HepG2 (cell line): ENCODE data around the gene XRCC1. TPM values are rescaled to one million over a fixed set of nuclear protein-coding genes. Genes with fewer than 3 reads are reported as not detected.
A peak's percentile ranks its signal among the peaks of the same experiment; 100 is the strongest.

ENCODE experiments used
- CHD4 ChIP-seq: fragments of 200-600 bp; sonication (generic); IDR thresholded peaks from 2 replicates; pipeline ENCODE4 v1.7.0; 2017; ENCODE audit warnings: mild to moderate bottlenecking, low read length, borderline replicate concordance
- FIP1L1 ChIP-seq: fragments of 200-400 bp; formaldehyde crosslinking; IDR thresholded peaks from 2 replicates; pipeline ENCODE4 v1.6.1; 2018; ENCODE audit warnings: low read depth, mild to moderate bottlenecking, low read length, moderate library complexity, borderline replicate concordance; ENCODE audit not compliant: insufficient read depth
- GABPA ChIP-seq, 2 experiments: IDR thresholded peaks; 2 replicates each; pipeline ENCODE4 v1.6.1; 2011 to 2016; ENCODE audit warnings: low read depth in 2 of 2, low read length in 1 of 2, missing biosample characterization in 1 of 2, missing genetic modification characterization in 1 of 2
- GFI1 ChIP-seq: sonication (generic); formaldehyde crosslinking; IDR thresholded peaks from 2 replicates; pipeline ENCODE4 v1.5.0; 2020; ENCODE audit warnings: missing genetic modification reagents, mild to moderate bottlenecking, borderline replicate concordance
- HOXA3 ChIP-seq: sonication (generic); formaldehyde crosslinking; IDR thresholded peaks from 2 replicates; pipeline ENCODE4 v1.5.0; 2020; ENCODE audit warnings: missing genetic modification reagents
- SIN3B ChIP-seq: fragments of 150-350 bp; IDR thresholded peaks from 2 replicates; pipeline ENCODE4 v1.6.1; 2014; ENCODE audit warnings: low read length
- TRAFD1 ChIP-seq: sonication (generic); formaldehyde crosslinking; IDR thresholded peaks from 2 replicates; pipeline ENCODE4 v1.5.1; 2020; ENCODE audit warnings: missing genetic modification reagents, mild to moderate bottlenecking, borderline replicate concordance
- ZNF160 ChIP-seq: sonication (generic); formaldehyde crosslinking; IDR thresholded peaks from 2 replicates; pipeline ENCODE4 v1.8.0; 2022; ENCODE audit warnings: mild to moderate bottlenecking, inconsistent platforms, missing genetic modification reagents
- ZNF720 ChIP-seq: sonication (generic); formaldehyde crosslinking; IDR thresholded peaks from 2 replicates; pipeline ENCODE4 v1.4.0; 2020; ENCODE audit warnings: missing genetic modification reagents
- polyA plus RNA-seq, 8 experiments: library from polyadenylated mRNA; depleted of rRNA in 3 of 8; stranded (reverse) in 7 of 8; unstranded in 1 of 8; fragments of >200 nt; fragmentation: Illumina TruSeq in 4 of 8; extraction: Trizol in 4 of 8; gene quantifications; 2 replicates each; pipeline versions ENCODE4 v1.2.1 to v1.2.3, GENCODE V29; 2011 to 2016; ENCODE audit warnings: low read depth in 4 of 8, missing spikeins in 1 of 8, mixed read lengths in 1 of 8; ENCODE audit not compliant: insufficient read depth in 1 of 8
- total RNA-seq, 5 experiments: library from RNA; depleted of rRNA; stranded (reverse); fragments of >200 nt; fragmentation: Illumina TruSeq; extraction: Trizol; gene quantifications; 2 replicates each; pipeline ENCODE4 v1.2.3, GENCODE V29; 2016; ENCODE audit warnings: low read depth in 1 of 5
- TF ChIP-seq, protein P1 (sequence below): sonication (generic); formaldehyde crosslinking; IDR thresholded peaks from 2 replicates; pipeline ENCODE4 v1.4.0; 2020; ENCODE audit warnings: missing genetic modification reagents
- TF ChIP-seq, protein P2 (sequence below): sonication (generic); formaldehyde crosslinking; IDR thresholded peaks from 2 replicates; pipeline ENCODE4 v1.8.0; 2022; ENCODE audit warnings: missing genetic modification reagents, mild to moderate bottlenecking, moderate library complexity, borderline replicate concordance
- TF ChIP-seq, protein P3 (sequence below): sonication (generic); formaldehyde crosslinking; IDR thresholded peaks from 2 replicates; pipeline ENCODE4 v1.5.0; 2020; ENCODE audit warnings: mild to moderate bottlenecking, missing genetic modification reagents, moderate library complexity
- TF ChIP-seq, protein P4 (sequence below), 2 experiments: sonication (generic) in 1 of 2; formaldehyde crosslinking in 1 of 2; IDR thresholded peaks; 2 replicates each; pipeline versions ENCODE4 v1.5.1 to v1.6.1; 2011 to 2020; ENCODE audit warnings: borderline replicate concordance in 1 of 2, low read depth in 1 of 2, low read length in 1 of 2, mild to moderate bottlenecking in 1 of 2, missing genetic modification reagents in 1 of 2, moderate library complexity in 1 of 2
- TF ChIP-seq, protein P5 (sequence below): sonication (generic); formaldehyde crosslinking; IDR thresholded peaks from 2 replicates; pipeline ENCODE4 v1.4.0; 2020; ENCODE audit warnings: missing genetic modification reagents

XRCC1 gene
- total and polyA plus RNA-seq, 2 of the 13 experiments (the other 11 are each of a cell fraction or from before 2014, with no cell fraction given) = 24.7 to 26.3 TPM

DNA sequence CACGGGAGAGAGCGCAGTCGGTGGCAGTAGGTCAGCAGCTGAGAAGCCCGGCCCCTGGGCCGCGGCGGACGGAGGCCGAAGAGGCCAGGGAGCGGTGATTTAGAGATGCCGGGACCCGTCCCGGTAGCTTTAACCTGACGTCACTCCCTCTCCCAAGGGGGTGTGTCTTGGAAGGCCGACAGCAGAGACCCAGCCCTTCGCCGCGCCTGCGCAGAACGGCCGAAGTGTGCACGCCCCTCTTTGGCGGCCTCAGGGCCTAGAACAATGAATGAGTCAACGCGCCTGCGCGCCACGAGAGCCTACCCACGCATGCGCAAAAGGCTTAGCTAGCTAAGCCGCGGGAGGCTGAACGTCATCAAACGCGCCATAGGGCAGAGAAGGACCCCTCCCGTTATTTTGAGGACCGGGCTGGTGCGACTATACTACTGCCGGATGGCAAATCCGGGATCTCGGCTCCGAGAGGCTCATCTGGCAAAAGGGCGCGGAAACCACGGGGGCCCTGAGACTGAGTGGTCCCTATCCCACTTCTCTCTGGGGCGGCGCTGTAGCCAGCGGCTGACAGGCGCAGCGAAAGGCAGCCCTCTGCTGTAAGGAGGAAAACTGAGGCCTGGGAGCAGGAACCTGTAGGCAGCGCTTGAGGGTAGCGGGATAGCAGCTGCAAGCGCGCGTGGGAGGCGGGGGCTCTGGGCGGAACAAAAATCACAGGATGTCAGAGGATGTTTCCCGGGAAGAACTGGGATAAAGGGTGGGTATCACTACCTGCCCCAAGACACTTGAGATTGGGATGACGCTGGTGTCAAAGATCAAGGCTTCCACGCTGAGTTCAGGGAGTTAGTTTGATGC is 20.9 kb upstream of the XRCC1 start, which contains the start of the genes IRGQ and ZNF576 (continued):
- TF ChIP-seq GABPA (IDR thresholded peaks at IDR 0.05; ENCODE audit: low read depth, low read length) = no peak
- TF ChIP-seq GABPA (CRISPR knock-in tag; IDR thresholded peaks at IDR 0.05; ENCODE audit: low read depth) = peak; percentile 70
- 0 out of 2 replicates have a peak, but pooled peaks have one; percentile 14 for TF ChIP-seq TRAFD1 (CRISPR knock-in tag)
- TF ChIP-seq GFI1 (CRISPR knock-in tag) = peak; percentile 36; the same call in 1 of the 2 replicates
- no peak for TF ChIP-seq ZNF720 (CRISPR knock-in tag)
- TF ChIP-seq ZNF160 (CRISPR knock-in tag) = no peak; the same call in 1 of the 2 replicates
- TF ChIP-seq, protein P1, sequence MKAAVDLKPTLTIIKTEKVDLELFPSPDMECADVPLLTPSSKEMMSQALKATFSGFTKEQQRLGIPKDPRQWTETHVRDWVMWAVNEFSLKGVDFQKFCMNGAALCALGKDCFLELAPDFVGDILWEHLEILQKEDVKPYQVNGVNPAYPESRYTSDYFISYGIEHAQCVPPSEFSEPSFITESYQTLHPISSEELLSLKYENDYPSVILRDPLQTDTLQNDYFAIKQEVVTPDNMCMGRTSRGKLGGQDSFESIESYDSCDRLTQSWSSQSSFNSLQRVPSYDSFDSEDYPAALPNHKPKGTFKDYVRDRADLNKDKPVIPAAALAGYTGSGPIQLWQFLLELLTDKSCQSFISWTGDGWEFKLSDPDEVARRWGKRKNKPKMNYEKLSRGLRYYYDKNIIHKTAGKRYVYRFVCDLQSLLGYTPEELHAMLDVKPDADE = no peak
- TF ChIP-seq, protein P2, sequence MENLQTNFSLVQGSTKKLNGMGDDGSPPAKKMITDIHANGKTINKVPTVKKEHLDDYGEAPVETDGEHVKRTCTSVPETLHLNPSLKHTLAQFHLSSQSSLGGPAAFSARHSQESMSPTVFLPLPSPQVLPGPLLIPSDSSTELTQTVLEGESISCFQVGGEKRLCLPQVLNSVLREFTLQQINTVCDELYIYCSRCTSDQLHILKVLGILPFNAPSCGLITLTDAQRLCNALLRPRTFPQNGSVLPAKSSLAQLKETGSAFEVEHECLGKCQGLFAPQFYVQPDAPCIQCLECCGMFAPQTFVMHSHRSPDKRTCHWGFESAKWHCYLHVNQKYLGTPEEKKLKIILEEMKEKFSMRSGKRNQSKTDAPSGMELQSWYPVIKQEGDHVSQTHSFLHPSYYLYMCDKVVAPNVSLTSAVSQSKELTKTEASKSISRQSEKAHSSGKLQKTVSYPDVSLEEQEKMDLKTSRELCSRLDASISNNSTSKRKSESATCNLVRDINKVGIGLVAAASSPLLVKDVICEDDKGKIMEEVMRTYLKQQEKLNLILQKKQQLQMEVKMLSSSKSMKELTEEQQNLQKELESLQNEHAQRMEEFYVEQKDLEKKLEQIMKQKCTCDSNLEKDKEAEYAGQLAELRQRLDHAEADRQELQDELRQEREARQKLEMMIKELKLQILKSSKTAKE (CRISPR knock-in tag) = no peak
- TF ChIP-seq FIP1L1 = no peak
- TF ChIP-seq, protein P3, sequence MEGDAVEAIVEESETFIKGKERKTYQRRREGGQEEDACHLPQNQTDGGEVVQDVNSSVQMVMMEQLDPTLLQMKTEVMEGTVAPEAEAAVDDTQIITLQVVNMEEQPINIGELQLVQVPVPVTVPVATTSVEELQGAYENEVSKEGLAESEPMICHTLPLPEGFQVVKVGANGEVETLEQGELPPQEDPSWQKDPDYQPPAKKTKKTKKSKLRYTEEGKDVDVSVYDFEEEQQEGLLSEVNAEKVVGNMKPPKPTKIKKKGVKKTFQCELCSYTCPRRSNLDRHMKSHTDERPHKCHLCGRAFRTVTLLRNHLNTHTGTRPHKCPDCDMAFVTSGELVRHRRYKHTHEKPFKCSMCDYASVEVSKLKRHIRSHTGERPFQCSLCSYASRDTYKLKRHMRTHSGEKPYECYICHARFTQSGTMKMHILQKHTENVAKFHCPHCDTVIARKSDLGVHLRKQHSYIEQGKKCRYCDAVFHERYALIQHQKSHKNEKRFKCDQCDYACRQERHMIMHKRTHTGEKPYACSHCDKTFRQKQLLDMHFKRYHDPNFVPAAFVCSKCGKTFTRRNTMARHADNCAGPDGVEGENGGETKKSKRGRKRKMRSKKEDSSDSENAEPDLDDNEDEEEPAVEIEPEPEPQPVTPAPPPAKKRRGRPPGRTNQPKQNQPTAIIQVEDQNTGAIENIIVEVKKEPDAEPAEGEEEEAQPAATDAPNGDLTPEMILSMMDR = peak; percentile 65
- TF ChIP-seq SIN3B = peak; percentile 90
- peak; percentile 72; the same call in 1 of the 2 replicates for TF ChIP-seq HOXA3 (CRISPR knock-in tag)
- no peak for TF ChIP-seq CHD4
- TF ChIP-seq, protein P4, sequence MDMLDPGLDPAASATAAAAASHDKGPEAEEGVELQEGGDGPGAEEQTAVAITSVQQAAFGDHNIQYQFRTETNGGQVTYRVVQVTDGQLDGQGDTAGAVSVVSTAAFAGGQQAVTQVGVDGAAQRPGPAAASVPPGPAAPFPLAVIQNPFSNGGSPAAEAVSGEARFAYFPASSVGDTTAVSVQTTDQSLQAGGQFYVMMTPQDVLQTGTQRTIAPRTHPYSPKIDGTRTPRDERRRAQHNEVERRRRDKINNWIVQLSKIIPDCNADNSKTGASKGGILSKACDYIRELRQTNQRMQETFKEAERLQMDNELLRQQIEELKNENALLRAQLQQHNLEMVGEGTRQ (IDR thresholded peaks at IDR 0.05; ENCODE audit: low read depth, low read length) = no peak
- TF ChIP-seq, protein P4 (CRISPR knock-in tag; IDR thresholded peaks at IDR 0.05; ENCODE audit: borderline replicate concordance) = no peak
- TF ChIP-seq, protein P5, sequence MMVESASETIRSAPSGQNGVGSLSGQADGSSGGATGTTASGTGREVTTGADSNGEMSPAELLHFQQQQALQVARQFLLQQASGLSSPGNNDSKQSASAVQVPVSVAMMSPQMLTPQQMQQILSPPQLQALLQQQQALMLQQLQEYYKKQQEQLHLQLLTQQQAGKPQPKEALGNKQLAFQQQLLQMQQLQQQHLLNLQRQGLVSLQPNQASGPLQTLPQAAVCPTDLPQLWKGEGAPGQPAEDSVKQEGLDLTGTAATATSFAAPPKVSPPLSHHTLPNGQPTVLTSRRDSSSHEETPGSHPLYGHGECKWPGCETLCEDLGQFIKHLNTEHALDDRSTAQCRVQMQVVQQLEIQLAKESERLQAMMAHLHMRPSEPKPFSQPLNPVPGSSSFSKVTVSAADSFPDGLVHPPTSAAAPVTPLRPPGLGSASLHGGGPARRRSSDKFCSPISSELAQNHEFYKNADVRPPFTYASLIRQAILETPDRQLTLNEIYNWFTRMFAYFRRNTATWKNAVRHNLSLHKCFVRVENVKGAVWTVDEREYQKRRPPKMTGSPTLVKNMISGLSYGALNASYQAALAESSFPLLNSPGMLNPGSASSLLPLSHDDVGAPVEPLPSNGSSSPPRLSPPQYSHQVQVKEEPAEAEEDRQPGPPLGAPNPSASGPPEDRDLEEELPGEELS (CRISPR knock-in tag) = no peak; the same call in 1 of the 2 replicates
